Fibroblast of lung (primary cell): ENCODE results near the gene SREBF2. TPM values are rescaled to one million over a fixed set of nuclear protein-coding genes. Genes with fewer than 3 reads are reported as not detected.

Source experiments
- DNase-seq, 2 donors: peaks; one replicate each; pipeline versions ENCODE4 v3.0.0 to v3.0.0-alpha.2; 2010; ENCODE audit warnings: low read depth in 2 of 2
- H2AFZ ChIP-seq: 2 replicates; pipeline ENCODE4 v1.5.1; 2012; ENCODE audit warnings: low read length, control low read depth, inconsistent platforms
- H3K27ac ChIP-seq: 2 replicates; pipeline ENCODE4 v1.5.1; 2011; ENCODE audit warnings: low read length, control low read depth; ENCODE audit not compliant: insufficient read depth
- H3K27me3 ChIP-seq: 2 replicates; pipeline ENCODE4 v1.5.1; 2011; ENCODE audit warnings: mild to moderate bottlenecking, low read length; ENCODE audit not compliant: control insufficient read depth, insufficient read depth
- H3K36me3 ChIP-seq: 2 replicates; pipeline ENCODE4 v1.5.1; 2011; ENCODE audit warnings: low read length; ENCODE audit not compliant: control insufficient read depth, insufficient read depth
- H3K4me1 ChIP-seq: 2 replicates; pipeline ENCODE4 v1.5.1; 2011; ENCODE audit warnings: low read length; ENCODE audit not compliant: control insufficient read depth, insufficient read depth; ENCODE audit errors: extremely low read depth
- H3K4me2 ChIP-seq: 2 replicates; pipeline ENCODE4 v1.5.1; 2011; ENCODE audit warnings: low read length, control low read depth; ENCODE audit not compliant: insufficient read depth; ENCODE audit errors: extremely low read depth
- H3K4me3 ChIP-seq, 4 experiments: fragments of 200-600 bp in 1 of 4; sonication (generic) in 1 of 4; replicated peaks in 1 of 4; 2 replicates each; pipeline ENCODE4 v1.5.1; 2011 to 2016; ENCODE audit warnings: low read length in 4 of 4, low read depth in 3 of 4, mild to moderate bottlenecking in 3 of 4, control low read depth in 2 of 4, inconsistent platforms in 1 of 4, mixed read lengths in 1 of 4; ENCODE audit not compliant: insufficient read depth in 1 of 4; ENCODE audit errors: control extremely low read depth in 1 of 4
- H3K79me2 ChIP-seq: 2 replicates; pipeline ENCODE4 v1.5.1; 2012; ENCODE audit warnings: mild to moderate bottlenecking, low read length, inconsistent platforms; ENCODE audit not compliant: control insufficient read depth, insufficient read depth
- H3K9ac ChIP-seq: 2 replicates; pipeline ENCODE4 v1.5.1; 2011; ENCODE audit warnings: mild to moderate bottlenecking, low read length, control low read depth; ENCODE audit not compliant: insufficient read depth
- H3K9me3 ChIP-seq: 2 replicates; pipeline ENCODE4 v1.5.1; 2012; ENCODE audit warnings: low read depth, low read length; ENCODE audit not compliant: control insufficient read depth, insufficient read depth
- H4K20me1 ChIP-seq: 2 replicates; pipeline ENCODE4 v1.5.1; 2011; ENCODE audit warnings: low read length; ENCODE audit not compliant: control insufficient read depth, insufficient read depth; ENCODE audit errors: extremely low read depth
- CTCF ChIP-seq, 2 donors: IDR thresholded peaks in 1 of 2; conservative IDR thresholded peaks in 1 of 2; 1 replicate in 1 of 2; 2 replicates in 1 of 2; pipeline ENCODE4 v1.5.1; 2011 to 2012; ENCODE audit warnings: low read length in 2 of 2, control low read depth in 1 of 2, inconsistent platforms in 1 of 2, low read depth in 1 of 2, mild to moderate bottlenecking in 1 of 2
- EZH2 ChIP-seq: IDR thresholded peaks from 2 replicates; pipeline ENCODE4 v1.5.1; 2012; ENCODE audit warnings: low read length, control low read depth, mild to moderate bottlenecking; ENCODE audit errors: missing control alignments
- polyA plus RNA-seq, 2 donors: library from polyadenylated mRNA; depleted of rRNA in 1 of 2; stranded (reverse) in 1 of 2; unstranded in 1 of 2; fragments of >200 nt; gene quantifications; 2 replicates each; pipeline ENCODE4 v1.2.1, GENCODE V29; 2011 to 2012; ENCODE audit warnings: missing spikeins in 1 of 2
- total RNA-seq: library from RNA; depleted of rRNA; stranded (reverse); fragments of >200 nt; gene quantifications from 2 replicates; pipeline ENCODE4 v1.2.1, GENCODE V29; 2014

The SREBF2 gene
- total and polyA plus RNA-seq, 2 donors (not counting 1 experiment from before 2014, with no cell fraction given) = 51.7 to 103 TPM

GRCh38 chr22:41826021-41826420 lies 6.9 kb upstream of the SREBF2 start:
- no peak overlapping the region for H3K4me2 ChIP-seq
- H2AFZ ChIP-seq = no peak overlapping the region
- no peak overlapping the region for H3K9ac ChIP-seq
- no peaks in the 10 kb centered on the region for H3K9me3 ChIP-seq
- H3K4me1 ChIP-seq = peaks cover 4% of the 10 kb centered on the region
- no peak overlapping the region for H3K4me3 ChIP-seq
- no peak for TF ChIP-seq CTCF (conservative IDR thresholded peaks at IDR 0.05 in 1 of 2, IDR thresholded peaks at IDR 0.05 in 1 of 2; ENCODE audit: low read depth in 1 of 2, low read length in 2 of 2)
- TF ChIP-seq EZH2 = no peak
- H4K20me1 ChIP-seq = no peaks in the 10 kb centered on the region
- no peaks in the 10 kb centered on the region for H3K27me3 ChIP-seq
- no peaks in the 10 kb centered on the region for H3K79me2 ChIP-seq
- DNase-seq = no peak
- no peaks in the 10 kb centered on the region for H3K36me3 ChIP-seq
- no peak overlapping the region for H3K27ac ChIP-seq

DNA sequence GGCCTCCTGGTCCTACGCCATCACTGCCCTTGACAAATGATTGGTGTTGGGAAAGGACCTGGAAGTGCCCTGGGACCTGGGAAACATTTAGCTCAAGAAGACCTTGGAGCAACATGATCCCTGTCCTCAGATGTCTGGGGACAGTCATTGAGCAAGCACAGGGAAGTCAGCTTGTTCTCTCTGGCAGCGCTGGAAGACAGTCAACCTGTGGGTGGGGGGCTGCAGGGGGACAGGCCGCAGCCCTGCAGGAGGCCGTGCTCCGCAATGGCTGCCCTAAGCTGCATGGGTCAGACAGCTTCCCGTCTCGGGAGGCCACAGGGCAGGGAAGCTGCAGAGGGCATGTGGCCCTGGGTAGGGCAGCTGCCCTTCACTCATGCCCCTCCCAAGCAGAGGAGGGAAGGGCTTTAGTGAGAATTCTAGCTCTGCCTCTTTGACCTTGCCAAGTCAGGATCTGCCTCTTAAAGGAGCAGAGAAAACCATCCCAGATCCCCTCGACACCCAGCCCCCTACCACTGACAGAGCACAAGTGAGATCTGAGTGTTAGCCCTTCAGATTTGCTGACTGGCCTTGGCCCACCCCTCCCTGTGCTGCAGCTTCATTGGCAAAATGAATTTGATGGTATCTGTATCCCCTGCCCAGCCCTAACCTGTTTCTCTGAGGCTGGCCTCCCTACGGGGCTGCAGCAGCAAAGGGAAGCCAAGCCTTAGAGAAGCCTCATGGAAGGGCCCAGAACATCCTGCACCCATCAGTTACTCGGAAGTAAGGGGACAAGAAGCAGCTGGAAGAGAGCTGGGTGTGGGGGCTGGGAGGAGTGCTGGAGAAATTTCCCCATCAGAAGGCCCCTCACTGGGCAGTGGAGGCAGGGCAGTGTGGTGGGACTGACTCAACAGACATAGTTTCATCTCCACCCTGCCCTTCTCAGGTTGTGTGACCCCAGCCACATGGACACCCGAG lies 6.2 kb upstream of the SREBF2 start:
- H3K4me2 ChIP-seq = no peak overlapping the region
- H3K27me3 ChIP-seq = no peaks in the 10 kb centered on the region
- H3K79me2 ChIP-seq = no peaks in the 10 kb centered on the region
- no peaks in the 10 kb centered on the region for H3K36me3 ChIP-seq
- H3K4me1 ChIP-seq = peaks cover 4% of the 10 kb centered on the region
- H3K27ac ChIP-seq = no peak overlapping the region
- TF ChIP-seq CTCF (conservative IDR thresholded peaks at IDR 0.05 in 1 of 2, IDR thresholded peaks at IDR 0.05 in 1 of 2; ENCODE audit: low read depth in 1 of 2, low read length in 2 of 2) = no peak
- no peak for TF ChIP-seq EZH2
- H3K4me3 ChIP-seq = no peak overlapping the region
- no peaks in the 10 kb centered on the region for H3K9me3 ChIP-seq
- H3K9ac ChIP-seq = no peak overlapping the region
- DNase-seq = peak in 1 of 2 donors; percentile 37
- H4K20me1 ChIP-seq = no peaks in the 10 kb centered on the region
- no peak overlapping the region for H2AFZ ChIP-seq

DNA sequence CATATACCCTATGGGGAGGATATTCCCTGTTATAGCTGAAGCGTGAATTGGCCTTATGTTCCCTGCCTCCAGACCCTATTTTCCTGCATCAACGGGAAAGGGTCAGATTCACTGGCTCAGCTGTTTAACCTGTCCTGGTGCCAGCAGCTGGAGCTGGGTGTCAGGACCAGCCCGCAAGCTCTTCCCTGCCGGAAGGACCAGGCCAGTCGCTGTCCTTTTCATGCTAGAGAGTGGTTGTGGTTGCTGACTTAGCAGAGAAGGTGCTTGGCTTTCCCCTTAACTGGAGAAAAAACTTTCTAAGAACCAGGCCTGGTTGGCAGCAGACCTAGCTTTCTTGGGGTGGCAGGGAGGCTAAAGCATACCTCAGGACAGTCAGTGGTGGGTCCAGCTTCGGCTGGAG lies 5.2 kb upstream of the SREBF2 start:
- Histone ChIP-seq H4K20me1 (no peaks in the 10 kb centered on the region), H3K4me3 (no peak overlapping the region), H3K79me2 (no peaks in the 10 kb centered on the region), H3K27ac (no peak overlapping the region), H3K4me1 (peaks cover 6% of the 10 kb centered on the region), H3K4me2 (no peak overlapping the region), H3K36me3 (no peaks in the 10 kb centered on the region), H3K9ac (no peak overlapping the region), H2AFZ (no peak overlapping the region), H3K9me3 (no peaks in the 10 kb centered on the region), H3K27me3 (no peaks in the 10 kb centered on the region)
- TF ChIP-seq EZH2 (no peak), CTCF (conservative IDR thresholded peaks at IDR 0.05 in 1 of 2, IDR thresholded peaks at IDR 0.05 in 1 of 2; ENCODE audit: low read depth in 1 of 2, low read length in 2 of 2) (no peak)
- DNase-seq = peak in 1 of 2 donors; percentile 17
